Hepatic stellate cell (primary cell): ENCODE data around the gene SNAI3.

ENCODE experiments used
- DNase-seq: peaks from one replicate; pipeline ENCODE4 v3.0.0; 2011; ENCODE audit warnings: low spot score

SNAI3 gene

DNA sequence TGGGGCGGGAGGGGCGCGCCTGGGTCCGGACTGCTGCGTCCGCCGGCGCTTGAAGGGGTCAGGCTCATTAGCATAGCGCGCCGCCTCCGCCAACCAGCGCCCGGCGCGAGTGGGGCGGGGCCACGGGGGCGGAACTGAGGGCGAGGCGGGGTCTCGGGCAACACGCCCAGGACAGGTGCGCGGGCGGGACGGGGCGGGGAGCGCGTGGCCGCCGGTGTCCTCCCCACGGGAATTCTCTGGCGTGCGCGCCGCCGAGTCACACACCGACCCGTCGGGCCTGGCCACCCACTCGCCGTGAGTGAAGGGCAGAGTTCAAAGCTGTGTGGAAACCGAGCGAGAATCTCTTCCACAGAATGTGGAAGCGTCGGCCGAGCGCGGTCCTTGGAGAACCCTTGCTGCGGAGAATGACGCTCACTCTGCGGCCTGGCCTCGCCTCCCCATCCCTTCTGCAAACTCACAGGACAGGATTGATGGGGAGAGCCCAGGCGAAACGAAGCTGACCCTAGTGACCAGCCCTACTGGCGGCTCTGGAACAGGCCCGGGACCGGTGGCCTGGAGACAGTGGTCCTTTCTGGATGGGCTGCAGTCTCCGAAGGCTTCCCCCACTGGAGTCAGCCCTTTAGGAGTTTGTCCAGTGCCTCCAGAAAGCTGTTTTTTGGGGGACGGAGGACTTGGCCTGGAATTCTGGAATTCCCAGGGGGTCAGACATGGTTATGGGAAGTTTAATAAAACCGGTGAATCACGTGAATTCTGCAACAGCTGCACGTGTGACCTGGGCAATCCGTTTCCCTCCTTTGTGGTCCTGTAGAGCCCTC, at the start of gene SNAI3:
SNAI3 (minus strand) TSS at position 69 of the 815 bp plus-strand sequence. CDS start 101 bp downstream, outside the sequence.
- DNase-seq: peak; percentile 73

DNA sequence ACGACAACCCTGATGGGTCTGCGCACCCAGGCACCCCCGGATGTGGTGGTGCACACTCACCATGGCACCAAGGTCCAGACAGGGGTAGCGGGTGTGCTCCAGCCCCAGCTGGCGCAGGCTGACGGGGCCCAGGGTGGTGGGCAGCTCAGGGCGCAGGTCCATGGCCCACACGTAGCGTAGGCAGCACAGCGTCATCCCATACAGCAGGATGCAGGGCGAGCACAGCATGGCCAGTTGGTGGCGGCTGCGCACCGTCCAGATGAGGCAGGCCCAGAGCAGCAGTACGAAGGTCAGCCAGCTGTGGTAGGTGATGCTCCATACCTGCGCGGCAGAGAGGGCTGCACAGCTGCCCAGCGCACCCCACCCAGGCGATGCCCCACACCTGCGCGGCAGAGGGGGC, 49.8 kb upstream of the SNAI3 start:
- DNase-seq: no peak

DNA sequence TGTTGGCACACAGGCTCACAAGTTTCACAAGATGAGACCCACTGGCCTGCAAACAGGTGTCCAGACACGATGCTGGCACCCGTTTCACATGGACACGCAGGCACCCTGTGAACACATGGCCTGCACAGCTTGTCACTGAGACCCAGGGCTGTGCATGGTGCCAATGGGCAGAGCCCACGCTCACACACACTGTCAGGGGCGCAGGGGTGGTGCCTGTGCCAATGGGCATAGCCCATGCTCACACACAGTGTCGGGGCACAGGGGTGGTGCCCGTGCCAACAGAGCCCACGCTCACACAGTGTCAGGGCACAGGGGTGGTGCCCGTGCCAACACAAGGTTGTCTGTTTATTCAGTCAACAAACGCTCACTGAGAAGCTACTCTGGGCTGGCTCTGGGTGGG, 49.3 kb upstream of the SNAI3 start:
- DNase-seq: no peak

DNA sequence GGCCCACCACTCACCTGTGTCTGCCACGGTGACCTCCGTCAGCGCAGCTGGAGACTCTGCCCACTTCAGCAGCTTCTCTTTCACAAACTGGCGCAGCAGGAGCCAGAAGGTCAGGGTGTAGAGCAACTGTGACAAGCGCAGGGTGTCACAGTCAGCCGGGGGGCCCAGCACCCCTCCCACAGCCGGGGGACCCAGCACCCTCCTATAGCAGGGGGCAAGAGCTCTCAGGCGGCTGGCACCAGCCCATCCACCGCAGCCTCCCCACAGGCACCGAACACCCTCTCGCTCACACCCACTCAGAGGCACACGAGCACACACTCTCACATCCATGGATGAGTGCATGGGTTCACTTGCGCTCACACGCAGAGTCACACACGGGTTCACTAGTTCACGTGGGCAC, 48.8 kb upstream of the SNAI3 start:
- DNase-seq: no peak

DNA sequence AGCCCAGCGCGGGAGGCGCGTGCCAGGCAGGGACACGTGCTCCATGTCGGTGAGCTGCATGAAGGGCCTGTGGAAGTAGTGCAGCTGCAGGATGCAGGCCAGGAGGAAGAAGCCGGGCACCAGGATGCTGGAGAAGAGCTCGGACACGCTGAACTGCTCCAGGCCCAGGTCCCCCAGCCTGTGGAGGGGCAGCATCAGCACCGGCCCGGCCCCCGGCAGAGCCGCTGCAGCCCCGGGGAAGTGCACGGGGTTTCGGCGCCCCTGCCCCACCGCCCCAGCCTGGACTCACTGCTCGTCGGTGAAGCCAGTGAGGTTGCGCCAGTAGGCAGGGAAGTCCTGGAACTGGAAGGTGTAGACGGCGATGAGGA, 48.0 kb upstream of the SNAI3 start:
- no peak for DNase-seq

DNA sequence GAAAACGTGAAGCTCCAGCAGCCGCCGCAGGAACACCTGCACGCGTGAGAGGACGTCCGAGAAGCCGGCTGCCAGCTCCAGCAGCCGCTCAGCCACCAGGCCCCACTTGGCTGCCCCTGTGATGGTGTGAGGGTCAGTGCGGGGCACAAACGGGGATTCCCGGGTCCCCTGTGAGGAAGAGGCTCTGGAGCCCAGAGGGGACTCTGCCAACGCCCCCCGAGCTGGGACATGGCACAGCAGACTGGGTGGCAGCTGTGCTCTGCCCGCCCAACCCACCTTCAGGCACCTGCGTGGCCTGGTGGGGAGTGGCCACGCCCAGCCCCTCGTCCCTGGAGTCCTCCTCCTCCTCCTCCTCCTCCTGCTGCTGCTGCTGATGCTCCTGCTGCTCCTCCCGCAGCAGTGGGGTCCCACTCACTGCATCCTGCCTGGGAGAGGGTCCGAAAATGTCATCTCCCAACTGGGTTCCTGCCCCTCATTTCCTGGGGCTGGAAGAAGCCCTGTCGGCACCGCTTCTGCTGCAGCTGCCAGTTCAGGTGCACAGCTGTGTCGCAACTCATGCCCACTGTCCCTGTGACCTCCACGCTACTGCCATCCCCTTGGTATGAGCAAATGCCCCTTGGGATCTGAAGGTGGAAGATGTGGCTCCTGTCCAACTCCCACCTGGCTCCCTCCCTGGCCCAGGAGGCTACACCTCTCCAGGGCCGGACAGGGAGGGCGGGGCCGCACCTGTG, 47.5 kb upstream of the SNAI3 start:
- no peak for DNase-seq

DNA sequence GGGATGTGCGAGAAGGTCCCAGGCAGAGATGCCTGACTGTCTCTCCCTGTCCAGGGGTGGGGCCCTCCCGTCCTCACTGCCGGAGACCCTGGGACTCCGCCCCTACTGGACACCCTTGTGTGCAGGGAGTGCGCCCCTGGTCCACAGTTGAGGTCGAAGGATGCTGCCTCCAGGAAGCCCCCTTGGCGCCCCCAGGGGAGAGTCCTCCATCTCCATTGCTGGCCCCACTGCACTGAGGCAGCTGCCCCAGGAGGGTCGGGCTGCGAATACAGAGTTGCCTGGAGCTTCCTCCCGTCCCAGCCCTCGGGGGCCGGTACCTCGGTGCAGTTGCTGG, 46.6 kb upstream of the SNAI3 start:
- no peak for DNase-seq

DNA sequence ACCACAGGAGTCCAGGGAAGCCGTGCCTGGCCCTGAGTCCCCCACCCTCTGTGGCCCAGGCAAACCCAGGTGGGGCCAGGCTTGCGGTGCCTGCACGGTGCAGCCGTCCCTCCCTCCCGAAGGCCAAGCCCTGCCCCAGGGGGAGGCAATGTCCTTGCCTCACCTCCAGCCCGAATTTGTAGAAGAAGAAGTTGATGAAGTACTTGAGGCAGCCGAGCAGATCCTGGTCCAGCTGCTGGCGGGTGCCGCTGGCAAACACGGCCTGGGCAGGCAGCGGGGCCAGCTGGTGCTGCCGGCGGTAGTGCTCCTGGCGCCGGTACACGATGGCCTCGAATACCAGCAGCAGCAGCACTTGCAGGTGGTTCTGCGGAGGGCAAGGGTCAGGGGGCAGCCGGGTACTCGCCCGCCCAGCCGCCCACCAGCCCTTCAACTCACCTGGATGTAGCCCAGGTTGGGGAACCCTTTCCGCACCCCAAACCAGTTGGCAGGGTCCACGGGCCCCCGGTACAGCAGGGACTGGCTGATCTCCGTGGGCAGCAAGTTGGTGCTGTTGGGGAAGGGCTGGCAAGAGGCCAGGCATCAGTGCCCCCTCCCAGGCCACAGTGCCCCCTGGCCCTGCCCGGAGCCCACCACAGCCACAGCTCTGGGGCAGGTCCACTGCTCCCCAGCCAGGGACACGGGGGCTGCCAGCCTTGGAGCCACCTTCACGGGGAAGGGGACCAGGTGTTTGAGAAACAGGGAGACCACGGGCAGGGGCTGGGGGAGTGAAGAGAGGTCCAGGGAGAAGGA, 46.1 kb upstream of the SNAI3 start:
- DNase-seq: no peak

DNA sequence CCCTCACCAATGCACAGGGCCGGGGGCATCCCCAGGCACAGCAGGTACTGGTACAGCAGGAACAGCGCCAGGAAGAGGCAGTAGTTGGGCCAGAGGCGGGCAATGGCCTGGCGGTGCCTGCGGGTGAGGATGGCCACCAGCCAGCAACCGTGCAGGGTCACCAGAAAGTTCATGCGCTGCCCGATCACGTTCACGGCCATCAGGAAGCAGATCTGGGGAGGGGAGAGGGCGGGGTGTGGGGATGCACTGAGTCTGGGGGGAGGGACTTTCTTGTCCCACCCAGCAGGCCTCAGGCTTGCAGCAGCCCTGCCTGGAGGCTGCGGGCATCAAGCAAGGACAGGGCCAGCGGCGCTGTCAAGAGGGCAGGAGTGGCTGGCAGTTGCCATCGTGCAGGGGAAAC, 45.4 kb upstream of the SNAI3 start:
- peak; percentile 79 for DNase-seq

DNA sequence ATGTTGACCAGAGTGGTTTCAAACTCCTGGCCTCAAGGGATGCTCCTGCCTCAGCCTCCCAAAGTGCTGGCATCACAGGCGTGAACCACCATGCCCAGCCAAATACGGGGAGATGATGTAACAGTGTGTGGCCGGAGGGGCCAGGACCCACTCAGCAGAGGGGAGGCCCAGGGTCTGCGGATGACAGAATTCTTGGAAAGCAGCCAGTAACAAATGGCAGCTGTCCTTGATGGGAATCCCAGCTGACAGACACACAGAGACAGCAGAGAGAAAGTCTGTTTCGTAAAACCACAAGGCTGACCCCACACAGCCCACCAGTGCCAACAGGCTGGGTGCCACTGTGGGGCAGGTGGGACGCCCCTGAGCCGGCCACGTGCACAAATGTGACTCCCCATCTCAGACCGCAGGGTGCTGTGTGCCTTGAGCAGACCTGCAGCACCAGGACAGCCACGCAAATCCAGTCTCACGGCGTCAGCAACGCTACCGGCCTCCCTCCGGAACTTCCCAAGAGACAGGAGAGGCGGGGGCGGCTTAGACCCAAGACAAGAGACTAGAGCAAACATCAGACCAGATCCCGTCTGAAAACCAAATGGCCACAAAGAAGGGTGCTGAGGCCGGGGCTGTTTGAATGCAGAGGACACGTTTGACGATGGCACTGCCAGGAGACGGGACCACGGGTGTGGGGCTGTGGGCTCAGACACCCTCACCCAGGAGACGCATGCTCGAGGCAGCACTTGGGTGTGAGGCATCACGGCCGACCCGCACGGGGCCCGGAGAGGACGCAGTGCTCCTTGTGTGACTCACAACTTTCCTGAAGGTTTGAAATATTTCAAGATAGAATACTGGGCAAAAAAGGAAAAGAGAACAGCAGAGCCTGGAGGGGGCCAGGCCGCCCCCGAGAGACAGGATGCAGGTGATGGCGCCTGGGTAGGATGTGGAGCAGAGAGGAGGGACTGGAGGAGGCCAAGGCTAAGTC, 44.6 kb upstream of the SNAI3 start:
- no peak for DNase-seq

DNA sequence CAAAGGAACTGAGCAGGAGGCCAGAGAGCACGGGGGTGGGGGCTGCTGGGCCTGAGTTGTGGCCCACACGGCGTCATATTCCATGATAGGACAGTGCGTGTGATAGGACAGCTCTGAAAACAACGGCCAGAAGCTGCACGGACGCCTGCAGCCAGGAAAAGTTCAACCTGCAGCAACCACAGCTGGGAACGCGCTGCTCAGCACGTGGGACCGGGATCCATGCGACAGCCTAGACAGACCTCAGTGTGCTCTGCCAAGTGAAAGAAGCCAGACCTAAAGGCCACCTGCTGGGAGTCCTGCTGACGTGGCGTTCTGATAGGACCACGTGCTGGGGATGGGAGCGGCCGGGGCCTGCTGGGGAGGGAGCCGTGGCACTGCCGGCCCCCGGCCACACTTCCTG, 41.6 kb upstream of the SNAI3 start:
- DNase-seq: no peak

DNA sequence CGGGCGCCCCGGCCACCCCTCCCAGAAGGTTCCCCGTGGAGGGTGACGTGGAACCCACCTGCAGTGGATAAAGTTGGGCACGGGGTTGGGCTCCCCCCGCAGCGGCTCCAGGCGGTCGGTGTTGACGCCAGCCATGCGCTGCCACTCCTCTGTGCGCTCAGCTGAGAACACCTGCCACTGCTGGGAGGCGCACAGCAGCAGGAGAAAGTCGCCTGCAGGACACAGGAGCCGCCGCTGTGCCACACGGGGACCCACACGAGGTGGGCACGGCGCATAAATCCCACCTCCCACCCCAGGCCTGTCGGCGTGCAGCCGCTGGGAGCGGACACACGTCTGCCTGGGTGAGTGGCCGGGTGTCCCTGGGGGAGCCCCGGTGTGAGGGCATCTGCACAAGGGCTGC, 40.7 kb upstream of the SNAI3 start:
- no peak for DNase-seq

DNA sequence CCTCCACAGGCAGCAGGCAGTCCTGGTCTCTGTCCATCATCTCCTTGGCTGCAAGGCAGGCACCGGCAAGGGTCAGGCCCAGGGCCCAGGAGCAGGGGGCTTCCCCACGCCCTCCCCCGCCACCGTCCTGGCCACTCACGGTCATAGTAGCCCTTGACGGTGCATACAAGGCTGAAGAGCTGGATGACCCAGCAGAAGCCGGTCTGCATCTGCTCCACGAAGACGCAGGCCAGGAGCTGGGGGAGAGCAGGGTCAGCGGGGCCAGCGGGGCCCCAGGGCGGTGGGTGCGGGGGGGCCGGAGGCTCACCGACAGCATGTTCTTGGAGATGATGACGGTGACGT, 40.1 kb upstream of the SNAI3 start:
- no peak for DNase-seq

DNA sequence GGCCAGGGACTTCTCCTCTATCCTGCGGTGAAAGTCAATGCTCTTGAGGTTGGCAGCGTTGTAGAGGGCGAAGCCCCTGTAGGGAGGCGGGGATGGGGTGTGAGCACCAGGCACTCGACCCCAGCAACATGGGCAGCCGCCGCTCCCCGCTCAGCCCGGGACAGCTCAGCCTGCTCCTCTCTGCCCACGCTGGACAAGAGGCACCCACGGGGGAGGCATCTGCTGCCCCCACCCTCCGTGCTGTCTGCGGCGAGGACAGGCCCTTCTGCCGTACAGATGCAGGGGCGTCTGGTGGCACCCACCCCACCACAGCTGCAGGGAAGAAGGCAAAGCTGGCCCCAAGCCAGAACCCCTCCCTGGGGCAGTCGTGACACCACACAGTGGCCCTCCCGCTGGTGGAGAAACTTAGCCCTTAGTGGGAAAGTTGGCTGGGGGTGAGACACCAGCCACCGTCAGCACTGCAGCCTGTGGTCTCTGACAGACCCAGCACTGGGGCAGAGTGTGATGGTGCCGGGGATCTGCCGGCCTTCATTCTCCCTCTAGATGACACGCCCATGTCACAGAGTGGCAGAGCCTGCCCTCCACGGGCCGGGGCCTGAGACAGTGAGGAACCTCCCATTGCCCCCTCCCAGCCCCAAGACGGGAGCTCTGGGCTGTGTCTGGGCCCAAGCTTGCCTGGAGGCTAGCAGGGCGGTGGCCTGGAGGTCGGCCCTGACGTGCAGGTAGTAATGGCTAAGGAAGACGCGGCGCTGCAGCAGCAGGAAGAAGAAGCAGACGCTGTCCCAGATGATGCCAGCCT, 39.5 kb upstream of the SNAI3 start:
- DNase-seq: no peak

DNA sequence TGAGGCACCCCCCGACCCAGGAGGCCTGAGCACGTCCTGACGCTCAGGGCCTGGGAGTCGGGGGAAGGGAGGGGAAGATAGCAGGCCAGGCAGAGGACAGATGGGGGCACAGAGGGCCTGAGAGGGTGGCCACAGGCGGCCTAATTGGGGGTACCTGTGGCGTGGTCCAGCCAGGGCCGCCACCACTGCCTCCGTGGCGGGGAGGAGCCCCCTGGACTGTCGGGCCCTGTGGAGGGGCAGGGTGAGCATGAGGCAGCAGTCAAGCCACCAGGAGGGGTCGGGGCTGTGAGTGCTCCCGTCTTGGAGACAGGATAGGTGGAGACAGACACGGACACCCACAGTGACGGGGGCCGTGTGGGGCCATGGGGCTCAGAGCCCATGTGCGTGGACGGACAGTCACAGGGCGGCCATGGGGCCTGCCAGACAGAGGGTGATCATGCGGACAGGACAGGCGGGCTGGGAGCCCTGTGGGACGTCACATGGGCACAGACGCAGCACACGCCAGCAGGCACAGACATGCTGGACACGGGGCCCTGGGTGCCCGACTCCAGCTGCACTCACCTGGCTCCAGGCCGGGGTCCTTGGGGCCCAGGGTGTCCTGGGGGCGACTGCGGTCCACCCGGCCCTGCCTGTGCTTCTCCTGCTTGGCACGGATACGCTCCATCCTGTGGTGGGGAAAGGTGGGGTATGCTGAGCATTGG, 38.7 kb upstream of the SNAI3 start:
- DNase-seq: no peak

DNA sequence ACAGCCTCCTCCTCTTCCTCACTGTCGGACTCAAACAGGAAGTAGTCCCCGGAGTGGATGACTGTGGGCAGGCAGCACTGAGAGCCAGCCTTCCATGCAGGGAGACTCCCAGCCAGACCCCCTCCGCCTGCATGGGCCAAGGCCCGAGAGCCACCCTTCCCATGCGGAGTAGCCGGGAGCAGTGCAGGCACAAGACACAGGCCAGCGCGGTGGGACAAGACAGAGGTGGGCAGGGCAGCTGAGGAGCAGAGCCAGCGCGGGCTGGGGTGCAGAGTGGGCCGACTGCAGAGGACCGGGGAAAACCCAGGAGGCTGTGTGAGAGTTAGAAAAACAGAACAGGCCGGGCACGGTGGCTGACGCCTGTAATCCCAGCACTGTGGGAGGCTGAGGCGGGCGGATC, 37.6 kb upstream of the SNAI3 start:
- DNase-seq: no peak

DNA sequence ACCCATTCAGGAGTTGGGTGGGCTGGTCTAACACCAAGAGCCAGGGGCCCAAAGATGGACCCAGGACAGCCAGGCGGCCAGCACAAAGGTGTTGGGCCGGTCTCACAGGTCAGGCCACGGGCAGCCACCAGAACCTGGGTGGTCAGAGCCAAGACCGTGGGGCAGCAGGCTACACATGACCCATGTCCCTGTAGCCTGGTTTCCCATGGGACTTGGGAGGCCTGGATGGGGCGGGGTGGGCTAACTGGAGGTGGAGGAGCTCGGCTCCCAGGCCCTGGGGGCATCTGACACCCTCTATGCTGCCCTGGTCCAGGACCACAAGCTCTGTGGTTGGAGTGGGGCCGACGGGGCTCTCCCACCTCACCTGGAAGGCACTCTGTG, 37.2 kb upstream of the SNAI3 start:
- no peak for DNase-seq

DNA sequence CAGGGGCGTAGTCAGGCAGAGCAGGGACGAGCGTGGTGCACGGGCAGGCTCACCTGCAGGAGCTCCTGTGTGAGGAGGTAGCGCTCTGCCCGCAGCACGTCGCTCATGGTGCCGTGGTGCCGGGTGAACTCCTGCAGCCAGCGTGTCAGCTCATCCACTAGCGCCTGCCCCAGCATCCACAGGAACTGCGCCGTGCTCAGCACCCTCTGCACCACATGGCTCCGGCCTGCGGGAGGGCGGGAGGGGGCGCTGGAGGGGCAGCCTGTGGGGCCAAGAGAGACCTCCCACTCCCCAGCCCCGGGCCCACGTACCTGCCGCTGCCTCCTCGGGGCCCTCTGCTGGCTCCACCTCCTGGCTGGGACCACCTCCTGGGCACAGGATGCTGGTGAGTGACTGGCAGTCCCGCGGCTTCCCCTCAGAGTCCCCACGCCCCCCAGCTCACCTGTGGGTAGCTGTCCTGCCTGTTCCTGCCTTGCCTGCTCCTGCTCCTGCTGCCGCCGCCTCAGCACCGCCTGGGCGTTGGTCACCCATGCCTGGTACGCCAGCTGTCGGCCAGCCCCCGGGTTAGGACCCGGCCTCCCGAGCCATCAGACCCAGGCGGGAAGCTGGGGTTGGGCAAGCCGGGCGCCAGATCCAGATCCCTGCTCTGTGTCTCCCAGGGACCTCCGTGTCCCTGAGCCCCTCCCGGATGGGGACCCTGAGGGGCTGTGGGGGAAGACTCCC, 36.6 kb upstream of the SNAI3 start:
- DNase-seq: no peak

DNA sequence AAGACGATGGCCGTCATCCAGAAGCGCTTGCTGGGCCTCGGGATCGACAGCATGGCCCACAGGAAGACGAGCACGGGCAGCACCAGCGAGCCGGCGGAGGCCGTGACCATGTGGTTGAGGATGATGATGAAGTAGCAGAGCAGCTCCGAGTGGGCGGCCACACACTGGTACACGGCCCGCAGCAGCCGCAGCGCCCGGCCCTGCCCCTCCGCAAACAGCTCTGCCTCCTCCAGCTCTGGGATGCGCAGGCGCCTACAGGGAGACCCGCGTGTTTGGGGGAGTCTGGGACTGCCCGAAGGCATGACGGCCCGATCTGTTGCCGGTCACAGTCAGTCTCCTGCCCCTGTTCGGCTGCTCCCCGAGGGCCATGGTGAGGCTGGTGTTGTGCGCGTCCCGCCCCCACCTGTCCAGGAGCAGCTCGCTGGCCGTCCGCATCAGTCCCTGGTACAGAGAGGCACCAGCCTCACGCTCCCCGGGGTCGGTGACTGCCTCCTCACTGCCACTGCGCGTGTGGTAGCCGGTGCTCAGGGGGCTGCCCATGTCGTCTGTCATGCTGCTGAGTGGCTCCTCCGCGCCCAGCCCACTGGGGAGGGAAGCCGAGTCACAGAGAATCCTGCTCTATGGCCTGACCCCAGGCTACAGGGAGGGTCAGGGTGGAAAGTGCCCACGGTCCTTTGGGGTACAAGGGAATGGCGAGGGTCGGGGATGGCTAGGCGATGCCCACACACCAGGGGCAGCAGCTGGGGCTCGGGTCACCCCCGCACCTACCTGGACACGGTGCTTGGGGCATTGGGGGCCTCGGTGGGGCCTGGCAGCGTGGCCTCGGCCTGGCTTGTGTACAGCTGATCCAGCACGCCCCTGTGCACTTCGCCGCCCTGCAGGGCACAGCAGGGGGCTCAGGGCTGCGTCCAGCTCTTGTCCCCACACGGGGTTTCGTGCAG, 35.8 kb upstream of the SNAI3 start:
- DNase-seq: no peak
